PFSK-1 (cell line): ENCODE results near the gene JPH2.

ENCODE experiments used
- FOXP2 ChIP-seq: optimal IDR thresholded peaks from 2 replicates; pipeline ENCODE3; 2011; ENCODE audit warnings: borderline replicate concordance, control low read depth, inconsistent platforms; ENCODE audit not compliant: insufficient read depth; ENCODE audit errors: extremely low read length, extremely low read depth
- POLR2AphosphoS5 ChIP-seq: IDR thresholded peaks from 2 replicates; pipeline ENCODE4 v1.6.1; 2012; ENCODE audit warnings: low read depth, mild to moderate bottlenecking, control low read depth, low read length, moderate library complexity
- REST ChIP-seq, 2 experiments: IDR thresholded peaks; 2 replicates each; pipeline versions ENCODE4 v1.6.1 to v1.8.0; 2011 to 2012; ENCODE audit warnings: low read depth in 2 of 2, low read length in 2 of 2, control low read depth in 1 of 2, inconsistent platforms in 1 of 2, mild to moderate bottlenecking in 1 of 2, moderate library complexity in 1 of 2; ENCODE audit not compliant: insufficient read depth in 1 of 2
- SIN3A ChIP-seq: IDR thresholded peaks from 2 replicates; pipeline ENCODE4 v1.6.1; 2012; ENCODE audit warnings: mild to moderate bottlenecking, low read length, moderate library complexity, borderline replicate concordance; ENCODE audit not compliant: insufficient read depth
- TAF1 ChIP-seq: IDR thresholded peaks from 2 replicates; pipeline ENCODE4 v1.6.1; 2012; ENCODE audit warnings: low read length, control low read depth, borderline replicate concordance; ENCODE audit not compliant: insufficient read depth

JPH2 gene

GRCh38 chr20:44231713-44232468, 44.9 kb upstream of the JPH2 start:
- TF ChIP-seq FOXP2 (no peak), TAF1 (no peak), SIN3A (no peak), REST (IDR thresholded peaks at IDR 0.05; ENCODE audit: insufficient read depth in 1 of 2, low read depth in 2 of 2, low read length in 2 of 2) (no peak), POLR2AphosphoS5 (no peak)

GRCh38 chr20:44231193-44231592, 44.2 kb upstream of the JPH2 start:
- no peak for TF ChIP-seq FOXP2
- TF ChIP-seq TAF1, result no peak
- no peak for TF ChIP-seq REST (IDR thresholded peaks at IDR 0.05; ENCODE audit: insufficient read depth in 1 of 2, low read depth in 2 of 2, low read length in 2 of 2)
- TF ChIP-seq POLR2AphosphoS5, result no peak
- TF ChIP-seq SIN3A, result no peak

- TF ChIP-seq SIN3A (no peak), POLR2AphosphoS5 (no peak), FOXP2 (no peak), TAF1 (no peak), REST (IDR thresholded peaks at IDR 0.05; ENCODE audit: insufficient read depth in 1 of 2, low read depth in 2 of 2, low read length in 2 of 2) (no peak)
Measured at GRCh38 chr20:44228465-44229258, 41.7 kb upstream of the JPH2 start.

- TF ChIP-seq REST (IDR thresholded peaks at IDR 0.05; ENCODE audit: insufficient read depth in 1 of 2, low read depth in 2 of 2, low read length in 2 of 2), result no peak
- no peak for TF ChIP-seq FOXP2
- TF ChIP-seq SIN3A, result no peak
- no peak for TF ChIP-seq TAF1
- no peak for TF ChIP-seq POLR2AphosphoS5
Measured at GRCh38 chr20:44224637-44225036, 37.6 kb upstream of the JPH2 start.

- TF ChIP-seq FOXP2 (no peak), TAF1 (no peak), POLR2AphosphoS5 (no peak), SIN3A (no peak), REST (IDR thresholded peaks at IDR 0.05; ENCODE audit: insufficient read depth in 1 of 2, low read depth in 2 of 2, low read length in 2 of 2) (no peak)
Measured at GRCh38 chr20:44223721-44224120, 36.7 kb upstream of the JPH2 start.
